Neutrophil (primary cell): ENCODE measurements around the gene XPO6.
"Not testable (repeated sequence)": the region's sequence is repeated elsewhere in the genome, so short reads cannot be mapped to it uniquely, and the experiment has no call there.

Source experiments
- H3K27ac ChIP-seq: fragments of 200-600 bp; sonication (generic); 2 replicates; pipeline ENCODE4 v1.5.1; 2016; ENCODE audit warnings: mild to moderate bottlenecking, moderate library complexity
- H3K27me3 ChIP-seq: fragments of 200-600 bp; sonication (generic); 2 replicates; pipeline ENCODE4 v1.6.0; 2016; ENCODE audit warnings: mild to moderate bottlenecking
- H3K36me3 ChIP-seq: fragments of 200-600 bp; sonication (generic); 2 replicates; pipeline ENCODE4 v1.5.1; 2017
- H3K4me1 ChIP-seq, 2 experiments: fragments of 200-600 bp in 1 of 2; sonication (generic) in 1 of 2; 1 replicate in 1 of 2; 2 replicates in 1 of 2; pipeline versions ENCODE4 v1.5.1 to v1.6.1; 2013 to 2016; ENCODE audit warnings: low read depth in 1 of 2, low read length in 1 of 2, mild to moderate bottlenecking in 1 of 2, moderate library complexity in 1 of 2; ENCODE audit not compliant: control insufficient read depth in 1 of 2, insufficient read depth in 1 of 2
- H3K4me3 ChIP-seq, 2 experiments: fragments of 200-600 bp in 1 of 2; sonication (generic) in 1 of 2; 1 replicate in 1 of 2; 2 replicates in 1 of 2; pipeline ENCODE4 v1.5.1; 2013 to 2016; ENCODE audit warnings: low read depth in 1 of 2, low read length in 1 of 2, mild to moderate bottlenecking in 1 of 2, moderate library complexity in 1 of 2
- H3K9me3 ChIP-seq: fragments of 200-600 bp; sonication (generic); 2 replicates; pipeline ENCODE4 v1.5.1; 2016
- CTCF ChIP-seq: fragments of 200-600 bp; sonication (generic); IDR thresholded peaks from 2 replicates; pipeline ENCODE4 v1.5.1; 2016; ENCODE audit warnings: antibody characterized with exemption

The XPO6 gene

GRCh38 chr16:28237754-28238357, 26.1 kb upstream of the XPO6 start:
- no peaks in the 10 kb centered on the region for H3K36me3 ChIP-seq
- TF ChIP-seq CTCF = no peak
- no peak overlapping the region for H3K27ac ChIP-seq
- no peak overlapping the region for H3K4me3 ChIP-seq
- no peaks in the 10 kb centered on the region for H3K27me3 ChIP-seq
- no peaks in the 10 kb centered on the region for H3K9me3 ChIP-seq
- no peaks in the 10 kb centered on the region for H3K4me1 ChIP-seq

- Histone ChIP-seq H3K4me3 (no peak overlapping the region), H3K27ac (no peak overlapping the region), H3K27me3 (no peaks in the 10 kb centered on the region), H3K9me3 (no peaks in the 10 kb centered on the region), H3K36me3 (no peaks in the 10 kb centered on the region), H3K4me1 (no peaks in the 10 kb centered on the region)
- TF ChIP-seq CTCF = no peak
Observed at GRCh38 chr16:28231763-28232162, 20.0 kb upstream of the XPO6 start.

DNA sequence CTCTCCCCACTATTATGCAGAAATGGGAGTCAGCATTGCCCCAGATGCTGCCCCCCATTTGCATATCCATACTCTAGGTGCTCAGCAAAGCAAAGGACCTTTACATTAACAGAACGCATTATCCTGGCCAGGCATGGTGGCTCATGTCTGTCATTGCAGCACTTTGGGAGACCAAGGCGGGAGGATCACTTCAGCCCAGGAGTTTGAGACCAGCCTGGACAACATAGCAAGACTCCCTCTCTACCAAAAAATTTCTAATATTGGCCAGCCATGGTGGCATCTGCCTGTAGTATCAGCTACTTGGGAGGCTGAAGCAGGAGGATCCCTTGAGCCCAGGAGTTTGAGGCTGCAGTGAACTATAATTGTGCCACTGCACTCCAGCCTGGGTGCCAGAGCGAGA, 12.1 kb upstream of the XPO6 start:
- not testable (repeated sequence) for H3K36me3 ChIP-seq, H3K27me3 ChIP-seq, H3K9me3 ChIP-seq, H3K4me3 ChIP-seq
- Histone ChIP-seq H3K4me1 (peaks cover 12 to 14% of the 10 kb centered on the region in 2 experiments), H3K27ac (peak overlapping the region; percentile 47)

- H3K27ac ChIP-seq = not testable (repeated sequence)
Observed at GRCh38 chr16:28219777-28220176, 8.0 kb upstream of the XPO6 start.

DNA sequence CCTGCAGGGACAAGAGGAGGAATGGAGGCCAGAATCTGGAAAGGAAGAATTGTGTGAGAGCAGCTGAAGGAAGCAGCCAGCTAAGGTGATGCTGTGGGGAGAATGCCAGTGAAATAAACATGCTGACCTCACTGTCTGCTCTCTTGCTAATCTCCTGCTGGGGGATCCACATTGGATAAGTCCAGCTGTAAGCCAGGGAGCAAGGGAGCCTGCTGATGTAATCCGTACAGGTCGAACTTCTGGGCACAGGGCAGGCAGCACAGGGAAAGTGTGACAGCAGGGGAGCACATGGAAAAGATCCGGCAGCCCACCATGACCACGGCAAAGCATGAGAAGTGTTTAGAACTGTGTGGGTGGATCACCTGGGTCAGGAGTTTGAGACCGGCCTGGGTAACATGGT, 7.5 kb upstream of the XPO6 start:
- H3K4me3 ChIP-seq = no peak overlapping the region
- no peaks in the 10 kb centered on the region for H3K36me3 ChIP-seq
- TF ChIP-seq CTCF = no peak
- peaks cover 12 to 14% of the 10 kb centered on the region in 2 experiments for H3K4me1 ChIP-seq
- no peaks in the 10 kb centered on the region for H3K27me3 ChIP-seq
- no peak overlapping the region for H3K27ac ChIP-seq
- H3K9me3 ChIP-seq = no peaks in the 10 kb centered on the region

More at GRCh38 chr16:28219777-28220176, 8.0 kb upstream of the XPO6 start:
- H3K4me3 ChIP-seq, H3K9me3 ChIP-seq, H3K36me3 ChIP-seq, H3K27me3 ChIP-seq: not testable (repeated sequence)
- peaks cover 12 to 14% of the 10 kb centered on the region in 2 experiments for H3K4me1 ChIP-seq

DNA sequence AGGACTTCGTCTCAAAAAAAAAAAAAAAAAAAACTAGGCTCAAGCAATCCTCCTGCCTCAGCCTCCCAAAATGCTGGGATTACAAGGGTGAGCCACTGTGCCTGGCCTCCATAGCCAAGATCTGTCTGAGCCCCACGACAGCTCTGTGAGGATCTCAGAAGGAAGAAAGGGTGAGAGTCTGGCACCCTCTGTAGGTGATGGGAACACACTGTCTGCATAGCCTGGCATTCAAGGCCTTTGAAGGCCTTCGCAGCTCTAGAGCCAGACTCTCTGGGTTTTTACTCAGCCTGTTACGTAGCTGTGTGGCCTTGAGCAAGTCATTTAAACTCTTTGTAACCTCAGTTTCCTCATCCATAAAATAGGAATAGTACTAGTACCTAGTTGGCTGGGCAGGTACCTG, 6.3 kb upstream of the XPO6 start:
- H3K4me1 ChIP-seq = peaks cover 1 to 4% of the 10 kb centered on the region in 2 experiments
- no peaks in the 10 kb centered on the region for H3K36me3 ChIP-seq
- no peaks in the 10 kb centered on the region for H3K27me3 ChIP-seq
- H3K9me3 ChIP-seq = no peaks in the 10 kb centered on the region
- peak; percentile 72 for TF ChIP-seq CTCF
- no peak overlapping the region for H3K27ac ChIP-seq
- H3K4me3 ChIP-seq = no peak overlapping the region

DNA sequence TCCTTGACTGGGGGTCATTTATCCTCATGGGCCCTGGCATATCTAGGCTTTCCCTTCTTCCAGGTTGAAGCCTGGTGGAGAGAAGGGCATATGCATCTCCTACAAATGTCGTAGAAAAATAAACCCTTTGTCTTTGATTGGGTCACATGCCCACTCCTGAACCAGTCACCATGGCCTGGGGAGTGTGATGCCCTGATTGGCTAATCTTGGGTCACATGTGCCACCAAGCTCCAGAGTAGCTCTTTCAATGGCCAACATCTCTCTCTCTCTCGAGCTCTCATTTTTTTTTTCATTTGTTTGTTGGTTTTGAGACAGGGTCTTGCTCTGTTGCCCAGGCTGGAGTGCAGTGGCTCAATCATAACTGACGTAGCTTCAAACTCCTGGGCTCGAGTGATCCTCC, 5.6 kb upstream of the XPO6 start:
- Histone ChIP-seq H3K9me3 (no peaks in the 10 kb centered on the region), H3K36me3 (no peaks in the 10 kb centered on the region), H3K4me3 (no peak overlapping the region), H3K27me3 (no peaks in the 10 kb centered on the region), H3K27ac (no peak overlapping the region), H3K4me1 (peaks cover 3 to 6% of the 10 kb centered on the region in 2 experiments)
- no peak for TF ChIP-seq CTCF
